GM21390 (cell line): ENCODE measurements around the gene ABLIM1.

Source experiments
- ATAC-seq: cut with Tn5 transposase; IDR thresholded peaks from one replicate; pipeline ENCODE4 v1.9.1; 2021; ENCODE audit not compliant: unreplicated experiment

Gene ABLIM1

DNA sequence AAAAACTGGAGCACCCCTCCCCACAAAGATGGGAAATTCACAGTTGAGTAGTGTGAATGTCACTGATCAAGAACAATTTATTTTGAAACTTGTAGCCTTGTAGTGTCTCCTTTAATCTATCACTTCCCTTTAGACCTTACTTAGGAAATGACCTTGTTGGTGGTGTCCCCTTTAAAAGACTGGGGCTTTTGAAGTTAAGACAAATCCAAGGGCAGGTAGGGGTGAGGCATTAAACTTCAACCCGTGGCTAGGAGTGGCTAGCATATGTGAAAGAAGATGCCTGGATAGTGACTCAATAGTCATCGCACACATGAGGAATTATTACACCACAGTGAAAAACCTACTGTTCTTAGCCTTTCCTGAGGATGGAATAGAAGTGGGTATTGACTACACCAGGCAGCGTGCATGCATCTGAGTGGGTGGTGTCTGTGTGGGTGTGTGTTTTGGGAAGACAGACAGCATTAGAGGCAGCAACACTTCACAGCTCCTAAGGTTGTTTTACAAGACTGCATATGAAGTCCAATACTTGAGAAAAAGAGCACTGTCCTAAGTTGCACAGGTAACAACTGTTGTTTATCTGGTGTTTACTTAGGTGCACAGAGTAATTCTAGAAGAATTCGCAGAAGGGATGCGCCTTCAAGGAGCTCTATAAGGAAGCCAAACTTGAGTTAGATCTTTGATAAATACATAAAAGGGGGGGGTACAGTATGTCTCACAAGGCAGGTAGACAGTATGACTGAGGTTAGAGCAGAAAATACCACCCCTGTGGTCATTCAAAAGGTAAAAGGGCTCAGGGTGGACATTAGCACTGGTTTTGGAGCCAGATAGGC lies 32.9 kb downstream of the ABLIM1 start:
- ATAC-seq = no peak

GRCh38 chr10:114624422-114624821 lies 33.7 kb downstream of the ABLIM1 start:
- ATAC-seq = no peak

GRCh38 chr10:114623661-114624294 lies 34.3 kb downstream of the ABLIM1 start:
- peak; percentile 48 for ATAC-seq

GRCh38 chr10:114623155-114623554 lies 34.9 kb downstream of the ABLIM1 start:
- ATAC-seq = no peak

DNA sequence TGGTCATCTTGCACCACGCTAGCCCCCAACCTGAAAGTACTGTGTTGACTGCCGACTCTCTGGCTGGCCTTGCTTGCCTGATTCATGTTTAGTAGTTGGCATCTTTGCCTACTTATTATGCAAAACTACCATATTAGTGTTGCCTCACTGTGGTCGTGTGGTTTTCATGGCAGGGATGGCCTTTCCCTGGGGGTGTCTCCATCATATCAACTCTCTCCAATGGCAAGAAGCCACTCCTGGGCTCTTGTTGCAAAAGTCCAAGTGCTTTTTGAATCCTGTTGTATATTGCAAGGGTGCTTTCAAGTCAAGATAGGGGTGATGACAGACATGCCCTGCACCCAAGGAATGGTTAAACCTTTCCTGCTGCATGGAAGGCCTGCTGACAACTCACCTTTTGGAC lies 39.4 kb downstream of the ABLIM1 start:
- ATAC-seq = no peak

GRCh38 chr10:114616516-114616915 lies 41.6 kb downstream of the ABLIM1 start:
- ATAC-seq = no peak

GRCh38 chr10:114616103-114616502 lies 42.0 kb downstream of the ABLIM1 start:
- ATAC-seq = no peak

- peak; percentile 94 for ATAC-seq
Observed at GRCh38 chr10:114615600-114616007, 42.5 kb downstream of the ABLIM1 start.

DNA sequence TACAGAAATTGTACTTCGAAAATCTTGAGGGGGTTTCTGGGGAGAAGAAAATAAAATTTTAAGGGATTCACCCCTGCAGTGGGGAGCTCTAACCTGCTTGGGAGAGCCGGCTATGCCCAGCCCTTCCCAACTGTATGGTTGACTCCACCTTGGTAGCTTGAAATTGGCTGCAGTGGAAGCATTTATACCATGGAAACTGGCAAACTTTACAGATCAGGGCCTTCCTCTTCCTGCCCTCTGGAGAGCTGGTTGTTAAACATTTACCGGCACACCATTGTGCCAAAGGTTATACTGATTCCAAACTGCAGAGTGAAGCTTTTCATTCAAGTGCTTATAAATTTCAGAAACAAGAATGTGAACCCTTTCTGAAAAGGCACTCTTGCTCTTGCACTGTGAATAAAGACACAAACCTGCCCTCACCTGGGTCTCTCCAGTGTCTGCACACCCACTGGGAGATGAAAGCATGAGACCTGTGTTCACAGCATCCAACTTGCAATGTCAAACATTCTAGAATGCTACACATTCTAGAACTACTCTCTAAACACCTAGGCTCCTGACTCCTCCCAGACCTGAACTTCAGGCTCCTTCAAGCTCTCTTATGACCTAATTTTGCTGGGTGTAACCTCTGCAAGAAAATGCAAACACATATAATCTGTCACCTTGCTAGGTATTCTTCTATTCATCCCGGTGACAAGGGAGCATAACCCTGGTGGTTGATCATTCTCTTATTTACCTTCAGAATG lies 44.7 kb downstream of the ABLIM1 start:
- ATAC-seq = no peak

DNA sequence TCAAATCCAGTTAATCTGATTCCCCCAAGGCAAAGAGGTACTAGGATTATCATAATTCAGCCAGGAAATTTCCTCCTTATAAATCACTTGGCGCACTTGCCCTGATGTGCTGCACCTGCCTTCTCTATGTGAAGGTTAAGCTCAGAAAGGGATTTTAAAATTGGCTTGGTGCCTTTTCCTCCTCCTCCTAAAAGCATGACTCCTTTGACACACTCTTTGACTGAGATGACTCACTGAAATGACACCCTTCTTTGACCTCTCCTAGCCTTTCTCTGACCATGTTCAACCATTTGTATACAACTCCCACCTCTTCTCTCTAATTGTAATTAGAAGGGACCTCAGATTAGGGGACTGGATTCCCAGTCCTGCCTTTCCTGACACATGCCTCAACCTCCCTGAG lies 46.5 kb downstream of the ABLIM1 start:
- no peak for ATAC-seq

- no peak for ATAC-seq
Observed at GRCh38 chr10:114609518-114610426, 48.3 kb downstream of the ABLIM1 start.

DNA sequence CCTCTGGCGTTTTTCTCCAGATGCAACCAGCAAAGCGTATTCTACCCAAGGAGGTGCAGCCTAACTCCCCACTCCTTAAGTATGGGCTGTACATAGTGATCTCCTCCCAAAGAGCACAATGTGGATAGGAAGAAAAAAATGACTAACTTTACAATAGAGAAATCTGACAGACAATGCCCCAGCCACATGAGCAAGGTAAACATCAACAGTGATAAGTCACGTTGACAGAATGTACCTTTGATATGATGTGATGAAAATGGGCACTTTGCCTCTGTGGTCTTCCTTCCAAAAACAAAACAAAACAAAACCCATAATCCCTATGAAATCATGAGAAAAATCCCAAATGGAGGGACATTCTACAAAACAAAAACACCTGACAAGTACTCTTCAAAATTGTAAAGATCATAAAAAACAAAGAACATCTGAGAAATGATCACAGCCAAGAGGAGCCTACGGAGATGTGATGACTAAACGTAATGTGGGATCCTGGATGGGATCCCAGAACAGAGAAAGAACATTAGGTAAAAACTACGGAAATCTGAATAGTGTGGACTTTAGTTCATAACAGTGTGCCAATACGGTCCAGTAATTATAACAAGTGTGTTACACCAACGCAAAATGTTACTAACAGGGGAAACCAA lies 50.6 kb downstream of the ABLIM1 start:
- ATAC-seq = no peak

DNA sequence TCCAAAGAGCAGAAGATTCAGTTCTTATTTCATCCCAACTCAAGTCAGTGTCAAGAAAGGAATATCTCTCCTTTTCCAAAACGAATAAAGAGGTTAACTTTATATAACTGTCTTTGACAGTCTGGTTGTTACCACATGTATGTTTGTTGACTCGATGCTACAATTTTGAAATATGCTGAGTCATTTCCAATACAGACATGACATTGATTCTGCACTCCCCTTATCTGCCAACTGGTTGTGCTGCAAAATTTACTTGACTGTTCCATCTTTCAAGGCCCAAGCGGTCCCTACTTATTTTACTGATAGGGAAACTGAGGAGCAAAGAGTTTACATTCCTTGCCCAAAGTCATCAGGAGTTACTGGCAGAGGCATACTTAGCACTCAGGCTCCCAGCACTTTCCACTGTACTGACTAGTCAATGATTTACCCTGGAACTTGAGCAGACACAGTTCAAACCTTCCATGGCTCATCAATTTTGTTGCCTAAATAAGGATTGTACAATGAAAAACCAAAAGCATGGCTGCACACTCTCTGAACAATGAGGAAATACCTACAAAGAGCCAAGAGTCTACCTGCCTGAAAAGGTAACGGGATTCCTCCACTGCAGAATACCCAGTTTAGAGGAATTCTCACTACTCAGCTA lies 52.8 kb downstream of the ABLIM1 start:
- ATAC-seq = no peak

GRCh38 chr10:114604357-114605130 lies 53.5 kb downstream of the ABLIM1 start:
- no peak for ATAC-seq

- no peak for ATAC-seq
Observed at GRCh38 chr10:114603948-114604347, 54.1 kb downstream of the ABLIM1 start.

DNA sequence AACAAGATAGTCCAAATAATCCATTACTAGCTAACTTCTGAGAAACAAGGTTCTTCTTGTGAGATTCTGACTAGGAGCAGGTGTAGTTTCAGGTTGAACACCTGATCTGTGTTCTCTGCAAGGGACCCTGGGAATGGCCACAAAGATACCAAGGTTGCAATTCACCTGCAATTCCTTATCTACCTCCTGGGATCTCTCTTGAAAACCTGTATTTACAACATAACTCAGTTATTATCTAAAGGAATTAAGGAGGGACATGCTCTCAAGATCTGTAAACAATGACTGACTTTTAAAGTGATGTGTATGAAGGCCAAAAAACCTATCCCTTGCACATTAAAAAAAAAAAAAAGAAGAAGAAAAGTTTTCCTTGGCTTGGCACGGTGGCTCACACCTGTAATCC lies 54.8 kb downstream of the ABLIM1 start:
- ATAC-seq = no peak

- no peak for ATAC-seq
Observed at GRCh38 chr10:114600057-114600456, 58.0 kb downstream of the ABLIM1 start.

DNA sequence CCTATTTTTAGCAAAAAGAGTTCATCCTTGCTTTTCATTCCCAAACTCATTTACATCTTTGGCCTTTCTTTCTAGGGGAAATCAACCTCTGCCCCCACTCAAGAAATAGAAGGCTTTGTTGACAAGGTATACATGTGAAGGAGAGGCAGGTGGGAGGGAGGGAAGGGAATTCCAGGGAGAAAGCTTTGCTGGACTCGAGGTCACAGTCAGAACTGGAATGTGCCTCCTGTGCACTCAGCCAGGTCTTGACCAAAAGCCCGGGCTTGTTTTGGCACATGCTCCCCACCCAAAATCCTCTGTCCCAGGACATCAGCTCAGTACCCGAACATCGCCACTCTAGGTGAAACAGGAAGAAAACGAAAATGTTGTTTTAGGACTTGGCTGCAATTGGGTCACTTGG lies 61.3 kb downstream of the ABLIM1 start:
- ATAC-seq = no peak

- no peak for ATAC-seq
Observed at GRCh38 chr10:114593816-114594468, 64.1 kb downstream of the ABLIM1 start.
